Pulmonary artery endothelial cell (primary cell): ENCODE measurements around the gene PTGFRN. TPM values are rescaled to one million over a fixed set of nuclear protein-coding genes. Genes with fewer than 3 reads are reported as not detected.

Source experiments
- DNase-seq: peaks from one replicate; pipeline ENCODE4 v3.0.0-alpha.2; 2011; ENCODE audit warnings: low read depth, low spot score
- total RNA-seq: library from RNA; depleted of rRNA; stranded (reverse); fragments of >200 nt; gene quantifications from 2 replicates; pipeline ENCODE4 v1.2.3, GENCODE V29; 2014

The PTGFRN gene
- total RNA-seq, 1 donor from 2014 or later = 68.5 TPM

- DNase-seq = no peak
Measured at GRCh38 chr1:116887212-116887611, 22.5 kb upstream of the PTGFRN start.

DNA sequence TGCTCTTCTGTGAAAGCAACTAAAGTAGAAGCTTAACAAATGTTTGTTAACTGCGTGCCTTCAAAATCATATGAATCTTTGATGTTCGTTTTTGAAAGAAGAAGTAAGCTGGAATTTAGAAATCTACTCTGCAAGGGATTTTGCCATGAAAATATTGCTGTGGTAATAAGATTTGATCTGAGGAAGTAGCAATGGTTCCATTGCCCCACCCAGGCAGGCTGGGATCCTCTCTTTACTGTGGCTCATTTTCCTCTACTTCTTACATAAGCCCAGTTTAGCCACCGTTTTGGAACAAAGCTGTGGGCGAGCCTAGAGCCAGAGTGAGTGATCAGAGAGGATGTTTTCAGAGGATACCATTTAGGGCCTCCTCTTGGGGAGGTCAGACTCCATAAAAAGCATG lies 20.3 kb upstream of the PTGFRN start:
- DNase-seq = no peak

- no peak for DNase-seq
Measured at GRCh38 chr1:116891396-116892079, 18.2 kb upstream of the PTGFRN start.

DNA sequence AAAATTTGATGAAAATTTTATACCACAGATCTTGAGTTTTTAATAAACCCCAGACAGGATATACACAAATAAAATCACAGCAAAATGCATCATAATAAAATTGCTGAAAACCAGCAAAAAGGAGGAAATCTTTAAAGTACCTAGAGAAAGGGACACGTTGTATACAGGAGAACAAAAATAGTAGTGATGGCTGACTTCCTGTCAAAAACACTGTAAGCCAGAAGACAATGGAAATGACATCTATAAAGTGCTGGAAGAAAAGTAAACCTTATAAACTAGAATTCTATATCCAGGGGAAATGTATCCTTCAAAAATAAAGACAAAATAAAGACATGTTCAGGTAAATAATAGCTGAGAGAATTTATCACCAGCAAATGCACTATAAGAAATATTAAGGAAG lies 14.6 kb upstream of the PTGFRN start:
- DNase-seq = no peak

DNA sequence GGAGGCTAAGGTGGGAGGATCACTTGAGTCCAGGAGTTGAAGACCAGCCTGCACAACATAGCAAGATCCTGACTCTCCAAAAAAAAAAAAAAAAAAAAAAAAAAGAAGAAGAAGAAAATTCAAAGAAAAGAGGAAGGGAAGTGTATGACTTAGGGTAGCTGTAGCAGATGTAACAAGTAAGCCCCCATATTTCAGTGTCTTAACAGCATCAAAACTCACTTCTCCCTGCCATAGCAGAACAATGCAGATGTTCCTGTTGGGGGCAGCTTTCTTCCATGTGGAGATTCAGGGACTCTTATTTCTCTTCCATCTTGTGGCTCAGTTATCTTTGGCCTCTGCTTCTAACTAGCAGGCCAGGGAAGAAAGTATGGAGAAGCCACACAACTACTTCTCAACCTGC lies 10.2 kb upstream of the PTGFRN start:
- DNase-seq = no peak

GRCh38 chr1:116900471-116901365 lies 9.0 kb upstream of the PTGFRN start:
- no peak for DNase-seq

DNA sequence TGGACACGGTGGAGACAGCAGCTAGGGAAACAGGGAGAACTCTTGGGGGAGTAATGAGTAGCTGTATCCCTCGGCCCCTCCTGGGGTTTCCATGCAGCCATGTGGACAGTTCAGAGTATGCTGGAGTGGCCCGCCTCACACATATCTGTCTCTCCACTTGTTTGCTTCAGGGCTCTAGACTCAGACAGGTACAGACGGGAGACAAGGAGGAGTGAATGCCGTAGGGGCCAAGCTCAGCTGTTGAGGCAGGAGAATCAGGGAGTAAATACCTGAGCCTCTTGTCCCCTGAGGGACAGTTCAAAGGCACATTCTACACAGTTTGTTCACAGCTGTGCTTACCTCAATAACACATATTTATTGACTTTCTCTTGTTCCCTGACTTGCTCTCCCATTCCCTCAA lies 7.7 kb upstream of the PTGFRN start:
- no peak for DNase-seq

GRCh38 chr1:116902723-116903383 lies 6.9 kb upstream of the PTGFRN start:
- DNase-seq = no peak

DNA sequence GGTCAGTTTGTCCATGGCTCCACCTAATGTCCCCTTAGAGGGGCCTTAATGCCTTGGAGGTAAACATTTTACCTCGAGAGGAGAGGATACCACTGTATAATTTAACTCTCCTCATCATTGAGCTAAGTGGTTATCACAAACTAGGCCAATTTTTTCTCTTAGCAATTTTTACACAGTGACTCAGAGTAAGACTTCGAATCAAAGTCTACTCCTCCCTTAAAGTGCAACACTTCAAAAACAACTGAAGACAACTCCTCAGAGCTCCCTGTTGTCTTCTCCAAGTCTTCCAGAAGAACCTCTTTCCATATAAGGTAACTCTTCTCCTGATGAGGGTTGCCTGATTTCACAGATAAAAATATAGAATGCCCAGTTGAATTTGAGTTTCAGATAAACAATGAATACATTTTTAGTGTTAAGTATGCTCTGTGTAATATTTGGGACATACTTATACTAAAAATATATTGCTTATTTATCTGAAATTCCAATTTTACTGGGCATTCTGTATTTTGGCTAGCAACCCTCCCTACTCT lies 4.9 kb upstream of the PTGFRN start:
- DNase-seq = no peak

GRCh38 chr1:116906812-116907211 lies 2.9 kb upstream of the PTGFRN start:
- DNase-seq = no peak

DNA sequence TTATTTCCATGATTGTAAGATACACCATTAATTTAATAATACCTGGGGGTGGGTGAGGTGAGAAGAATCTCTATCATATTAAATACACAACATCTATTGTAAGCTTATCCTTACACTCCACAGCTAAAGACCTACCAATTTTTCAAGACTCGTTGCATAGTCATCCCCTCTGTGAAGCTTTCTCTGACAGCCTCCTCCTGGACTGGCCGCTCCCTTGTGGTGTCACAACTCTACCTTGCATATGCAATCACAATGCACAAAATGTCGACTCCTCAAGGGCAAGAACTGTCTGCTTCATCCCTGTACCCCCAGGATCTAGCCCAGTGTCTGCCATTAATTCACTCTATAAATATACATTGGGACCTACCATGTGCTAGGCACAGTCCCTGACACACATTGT lies 2.4 kb upstream of the PTGFRN start:
- DNase-seq = no peak

GRCh38 chr1:116908266-116908665 lies 1.4 kb upstream of the PTGFRN start:
- no peak for DNase-seq

- no peak for DNase-seq
Measured at GRCh38 chr1:116908820-116909511, 750 bp upstream of the PTGFRN start.

DNA sequence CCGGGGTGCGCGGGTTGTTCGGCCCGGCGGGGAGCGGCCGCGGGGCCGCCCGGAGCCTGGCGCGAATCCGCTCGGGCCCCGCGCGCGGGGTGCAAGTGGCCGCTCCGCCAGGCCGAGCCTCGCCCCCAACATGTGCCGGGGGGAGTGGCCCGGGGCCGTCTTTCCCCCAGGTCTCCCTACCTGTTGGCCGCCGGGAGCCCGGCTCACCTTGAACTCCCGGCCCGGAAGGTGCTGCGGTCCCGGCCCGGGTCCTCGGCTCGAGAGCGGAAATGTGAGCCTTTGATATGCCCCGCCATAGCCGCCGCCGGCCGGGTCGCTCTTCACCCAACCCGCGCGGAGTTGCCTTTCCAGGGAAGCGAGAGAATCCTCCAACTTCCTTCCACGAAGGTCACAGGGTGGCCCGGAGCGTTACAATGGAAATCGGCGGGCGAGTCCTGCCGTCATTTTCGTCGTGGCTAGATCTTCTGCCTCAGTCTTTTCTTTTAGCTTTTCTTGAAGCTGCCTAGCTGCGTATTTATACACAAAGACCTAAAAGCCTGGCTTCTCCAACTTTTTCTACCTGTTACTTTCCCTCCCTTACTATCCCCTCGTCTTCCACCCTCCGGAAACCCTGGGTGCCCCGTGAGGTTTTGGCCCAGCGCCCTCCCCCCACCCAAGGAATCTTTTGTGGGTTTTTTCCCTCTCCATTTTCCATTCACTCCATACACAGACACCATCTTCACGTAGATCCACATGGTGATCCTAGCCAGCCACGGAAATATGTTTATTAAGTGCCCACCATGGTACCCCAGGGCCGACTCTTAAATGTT lies 867 bp downstream of the PTGFRN start:
- DNase-seq = no peak

DNA sequence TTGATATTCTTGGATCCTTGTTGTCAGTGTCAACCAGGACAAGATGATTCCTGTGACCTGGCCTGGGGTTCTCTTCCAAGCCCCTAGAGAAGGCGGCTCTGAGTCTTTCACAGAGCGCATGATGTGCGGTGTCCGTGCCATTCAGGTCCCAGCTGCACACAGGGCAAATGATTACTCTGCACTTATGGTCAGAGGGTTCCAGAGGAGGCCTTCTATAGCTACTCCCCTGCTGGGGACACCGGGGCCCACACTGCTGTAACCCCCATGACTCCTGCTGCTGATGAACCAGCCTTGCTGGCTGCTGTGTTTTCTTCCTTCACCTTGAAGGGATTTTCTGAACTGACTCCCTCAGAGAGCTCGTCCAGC lies 1.5 kb downstream of the PTGFRN start:
- no peak for DNase-seq

GRCh38 chr1:116911779-116912469 lies 2.2 kb downstream of the PTGFRN start:
- no peak for DNase-seq

DNA sequence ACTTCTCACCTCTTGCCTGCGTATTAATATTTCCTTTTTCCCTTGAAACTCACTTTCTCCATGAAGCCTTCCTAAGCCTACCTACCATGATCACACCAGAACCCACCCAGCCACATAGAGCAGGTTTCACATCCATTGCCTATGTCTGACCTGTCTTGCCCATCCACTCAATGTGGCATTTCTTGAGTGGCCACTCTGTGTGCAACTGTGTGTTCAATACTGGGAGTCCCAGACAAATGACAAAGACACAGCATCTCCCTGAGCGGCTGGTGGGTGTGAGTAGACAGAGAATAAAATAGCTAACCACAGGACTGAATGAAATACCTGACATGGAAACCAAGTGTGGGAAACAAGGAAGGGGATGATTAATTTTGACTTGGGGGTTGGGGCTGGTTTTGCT lies 3.1 kb downstream of the PTGFRN start:
- DNase-seq = no peak

GRCh38 chr1:116913941-116914340 lies 4.2 kb downstream of the PTGFRN start:
- DNase-seq = no peak

DNA sequence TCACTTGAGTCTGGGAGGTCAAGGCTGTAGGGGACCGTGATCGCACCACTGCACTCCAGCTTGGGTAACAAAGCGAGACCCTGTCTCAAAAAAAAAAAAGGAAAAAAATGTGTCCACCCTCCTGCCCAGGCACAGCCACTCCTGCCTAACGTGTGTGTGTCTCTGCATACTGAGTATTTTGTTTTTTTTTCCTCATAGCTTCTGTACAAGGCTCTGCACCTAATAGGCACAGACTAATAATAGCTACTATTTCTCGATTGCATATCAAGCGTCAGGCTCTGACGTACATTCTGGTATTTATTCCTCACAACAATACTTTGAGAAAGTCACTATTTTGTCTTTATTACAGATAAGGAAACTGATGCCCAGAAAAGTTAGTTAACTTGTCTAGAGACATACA lies 5.0 kb downstream of the PTGFRN start:
- no peak for DNase-seq

- DNase-seq = no peak
Measured at GRCh38 chr1:116915086-116915661, 5.5 kb downstream of the PTGFRN start.
